ENCODE measurements around the gene COX7A2. TPM values are rescaled to one million over a fixed set of nuclear protein-coding genes. Genes with fewer than 3 reads are reported as not detected.

Gene COX7A2, protein sequence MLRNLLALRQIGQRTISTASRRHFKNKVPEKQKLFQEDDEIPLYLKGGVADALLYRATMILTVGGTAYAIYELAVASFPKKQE
- 184 and 768 TPM in 2 replicates for total RNA-seq
- 984 and 1,135 TPM in 2 replicates for polyA plus RNA-seq

DNA sequence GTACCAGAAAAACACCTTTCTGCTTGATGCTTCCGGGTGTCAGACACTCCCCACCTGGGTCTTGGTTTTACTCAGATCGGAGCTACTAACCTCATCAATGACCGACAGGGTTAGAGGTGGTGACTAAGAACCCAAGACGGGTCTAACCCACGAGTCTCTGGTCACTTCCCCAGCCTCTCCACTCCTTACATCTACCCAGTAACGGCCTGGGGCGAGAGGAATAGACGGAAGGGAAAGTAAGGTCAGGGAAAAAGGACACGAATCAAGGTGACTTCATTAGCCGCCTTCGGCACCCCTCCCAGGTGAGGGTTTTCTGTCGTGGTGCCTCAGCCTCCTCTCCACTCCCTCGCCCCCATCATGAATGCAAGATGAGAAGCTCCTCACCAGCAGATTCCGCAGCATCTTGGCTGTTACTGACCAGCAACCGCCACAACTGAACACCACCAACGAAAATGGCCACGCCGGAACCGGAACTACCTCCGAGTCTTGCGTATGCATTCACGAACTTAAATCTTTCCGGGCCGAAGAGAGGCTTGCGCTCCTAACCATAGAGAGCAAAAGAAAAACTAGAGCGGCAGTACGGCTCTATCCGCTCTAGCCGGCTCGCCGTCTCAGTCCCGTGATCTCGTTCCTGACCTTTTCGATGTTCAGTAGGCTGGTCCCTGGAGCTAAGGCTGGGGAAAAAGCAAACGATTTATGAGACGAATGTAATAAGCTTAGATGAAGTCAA, at the start of gene COX7A2:
Gene COX7A2, minus strand, starts transcription at position 469 of the 730 bp plus-strand sequence. Its CDS starts 67 bp downstream, at position 402.
- TF ChIP-seq, protein P1, sequence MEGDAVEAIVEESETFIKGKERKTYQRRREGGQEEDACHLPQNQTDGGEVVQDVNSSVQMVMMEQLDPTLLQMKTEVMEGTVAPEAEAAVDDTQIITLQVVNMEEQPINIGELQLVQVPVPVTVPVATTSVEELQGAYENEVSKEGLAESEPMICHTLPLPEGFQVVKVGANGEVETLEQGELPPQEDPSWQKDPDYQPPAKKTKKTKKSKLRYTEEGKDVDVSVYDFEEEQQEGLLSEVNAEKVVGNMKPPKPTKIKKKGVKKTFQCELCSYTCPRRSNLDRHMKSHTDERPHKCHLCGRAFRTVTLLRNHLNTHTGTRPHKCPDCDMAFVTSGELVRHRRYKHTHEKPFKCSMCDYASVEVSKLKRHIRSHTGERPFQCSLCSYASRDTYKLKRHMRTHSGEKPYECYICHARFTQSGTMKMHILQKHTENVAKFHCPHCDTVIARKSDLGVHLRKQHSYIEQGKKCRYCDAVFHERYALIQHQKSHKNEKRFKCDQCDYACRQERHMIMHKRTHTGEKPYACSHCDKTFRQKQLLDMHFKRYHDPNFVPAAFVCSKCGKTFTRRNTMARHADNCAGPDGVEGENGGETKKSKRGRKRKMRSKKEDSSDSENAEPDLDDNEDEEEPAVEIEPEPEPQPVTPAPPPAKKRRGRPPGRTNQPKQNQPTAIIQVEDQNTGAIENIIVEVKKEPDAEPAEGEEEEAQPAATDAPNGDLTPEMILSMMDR (IDR thresholded peaks at IDR 0.05; ENCODE audit: low read depth, low read length) = no peak
- peak within 1 kb of the TSS; percentile 90 for H3K27ac ChIP-seq
- peak within 1 kb of the TSS; percentile 86 for H3K4me3 ChIP-seq
- DNase-seq (ENCODE audit: low read depth in 1 of 2, low spot score in 1 of 2) = peak; percentile 96 to 99
- H3K27me3 ChIP-seq = no peaks in the 10 kb centered on the region
- H3K36me3 ChIP-seq = peaks cover 17% of the 10 kb centered on the region
- H3K4me1 ChIP-seq (ENCODE audit: low read depth) = no peaks in the 10 kb centered on the region
- H3K9me3 ChIP-seq (ENCODE audit: low read depth) = no peaks in the 10 kb centered on the region

DNA sequence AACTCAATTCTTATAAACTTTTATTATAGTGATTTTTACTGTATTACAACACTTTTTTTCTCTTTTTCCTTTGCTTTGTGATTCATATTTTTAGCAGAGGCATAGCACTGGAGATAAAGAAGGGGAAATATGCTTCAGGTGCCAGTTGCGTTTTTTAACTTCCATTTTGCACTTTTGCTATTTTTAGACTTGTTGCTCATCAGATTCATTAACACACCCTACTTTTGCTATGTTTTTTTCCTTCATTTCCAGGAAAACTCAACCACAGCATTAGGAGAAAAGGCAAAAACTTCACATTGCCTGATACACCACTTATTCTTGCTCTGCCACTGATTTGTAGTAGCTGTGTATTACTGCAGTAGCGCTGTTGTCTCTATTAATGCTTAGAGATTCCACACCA, 49.0 kb upstream of the COX7A2 start:
- Histone ChIP-seq H3K4me3 (no peak overlapping the region), H3K27me3 (no peaks in the 10 kb centered on the region), H3K27ac (no peak overlapping the region), H3K9me3 (ENCODE audit: low read depth) (no peaks in the 10 kb centered on the region), H3K36me3 (peaks cover 10% of the 10 kb centered on the region), H3K4me1 (ENCODE audit: low read depth) (no peaks in the 10 kb centered on the region)
- DNase-seq (ENCODE audit: low read depth in 1 of 2, low spot score in 1 of 2) = no peak
- TF ChIP-seq, protein P1 (IDR thresholded peaks at IDR 0.05; ENCODE audit: low read depth, low read length) = no peak

DNA sequence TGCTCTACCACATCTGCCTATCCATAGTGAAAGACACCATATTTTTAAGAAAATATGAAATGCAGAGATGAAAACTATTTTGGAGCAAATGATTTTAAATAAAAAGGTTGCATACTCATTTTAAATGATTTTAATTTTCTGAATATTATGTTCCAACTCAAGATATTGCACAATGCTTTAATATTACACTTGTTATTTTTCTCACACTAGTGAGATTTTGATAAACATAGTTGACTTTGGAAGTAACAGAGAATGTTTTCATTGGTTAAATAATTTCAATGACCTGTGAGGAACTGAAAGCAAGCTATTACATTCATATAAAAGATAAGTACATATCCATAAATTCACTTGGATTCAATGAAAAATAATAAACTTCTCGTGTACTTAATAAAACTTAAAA, 48.1 kb upstream of the COX7A2 start:
- DNase-seq (ENCODE audit: low read depth in 1 of 2, low spot score in 1 of 2) = no peak
- H3K27ac ChIP-seq = peak overlapping the region; percentile 5
- H3K36me3 ChIP-seq = peaks cover 10% of the 10 kb centered on the region
- H3K27me3 ChIP-seq = no peaks in the 10 kb centered on the region
- H3K9me3 ChIP-seq (ENCODE audit: low read depth) = no peaks in the 10 kb centered on the region
- no peak overlapping the region for H3K4me3 ChIP-seq
- TF ChIP-seq, protein P1 (IDR thresholded peaks at IDR 0.05; ENCODE audit: low read depth, low read length) = no peak
- H3K4me1 ChIP-seq (ENCODE audit: low read depth) = no peaks in the 10 kb centered on the region

DNA sequence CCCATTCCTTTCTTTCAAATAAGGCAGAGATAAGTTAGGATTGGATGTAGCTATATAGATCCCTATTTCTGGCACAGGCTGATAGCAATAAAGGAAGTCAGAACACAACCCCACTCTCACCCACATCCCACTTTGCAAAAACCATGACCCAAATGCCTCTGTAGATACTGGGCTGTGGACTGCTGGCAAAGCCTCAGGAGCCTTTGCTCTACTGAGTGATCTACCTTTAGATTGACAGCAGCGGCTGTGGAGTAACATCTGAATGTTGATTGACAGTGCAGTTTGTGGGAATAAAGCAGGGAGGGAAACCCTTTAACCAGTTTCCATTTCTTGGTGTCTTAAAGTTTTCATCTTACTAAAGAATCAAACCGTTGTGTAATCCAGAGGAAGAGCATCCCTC, 47.7 kb upstream of the COX7A2 start:
- no peak for DNase-seq (ENCODE audit: low read depth in 1 of 2, low spot score in 1 of 2)
- H3K4me1 ChIP-seq (ENCODE audit: low read depth) = no peaks in the 10 kb centered on the region
- peak overlapping the region; percentile 5 for H3K27ac ChIP-seq
- H3K9me3 ChIP-seq (ENCODE audit: low read depth) = no peaks in the 10 kb centered on the region
- TF ChIP-seq, protein P1 (IDR thresholded peaks at IDR 0.05; ENCODE audit: low read depth, low read length) = no peak
- H3K36me3 ChIP-seq = peaks cover 10% of the 10 kb centered on the region
- no peak overlapping the region for H3K4me3 ChIP-seq
- no peaks in the 10 kb centered on the region for H3K27me3 ChIP-seq

DNA sequence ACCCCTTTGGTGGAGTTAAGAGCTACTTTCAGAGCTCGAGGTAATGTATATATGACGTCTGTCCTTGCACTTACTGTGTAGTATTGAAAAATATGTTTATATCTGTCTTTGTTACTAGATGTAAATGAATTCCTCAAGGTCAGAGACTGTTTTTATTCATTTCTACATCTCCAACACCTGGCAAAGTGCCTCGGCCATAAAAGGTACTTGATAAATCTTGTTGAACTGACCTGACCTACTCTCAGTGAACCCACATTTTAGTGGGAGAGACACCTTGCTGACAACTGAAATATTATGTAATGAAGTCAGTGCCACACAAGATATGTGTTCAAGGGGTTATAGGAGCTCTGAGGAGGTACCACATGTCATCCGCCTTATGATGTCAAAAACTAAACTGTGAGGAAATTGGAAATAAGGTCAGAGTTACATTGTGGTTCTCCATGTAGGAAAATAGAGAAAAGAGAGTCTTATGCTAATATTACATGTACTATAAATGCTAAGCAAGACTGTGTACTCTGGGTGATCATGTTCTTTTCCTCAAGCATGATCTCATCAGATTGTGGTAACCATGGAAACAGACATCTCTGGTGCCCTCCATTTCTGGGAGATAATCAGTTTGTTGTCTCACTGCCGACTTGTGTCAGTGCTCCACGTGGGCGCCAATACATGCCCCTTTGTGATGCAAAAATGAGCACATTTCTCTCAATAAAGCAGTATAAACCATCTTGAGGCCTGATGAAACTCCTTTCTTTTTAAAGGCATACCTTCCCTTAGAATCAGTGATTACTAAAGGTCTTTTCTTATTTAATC, 46.7 kb upstream of the COX7A2 start:
- TF ChIP-seq, protein P1 (IDR thresholded peaks at IDR 0.05; ENCODE audit: low read depth, low read length) = no peak
- Histone ChIP-seq H3K9me3 (ENCODE audit: low read depth) (no peaks in the 10 kb centered on the region), H3K27me3 (no peaks in the 10 kb centered on the region), H3K4me1 (ENCODE audit: low read depth) (no peaks in the 10 kb centered on the region), H3K36me3 (peaks cover 6% of the 10 kb centered on the region), H3K4me3 (no peak overlapping the region), H3K27ac (peak overlapping the region; percentile 44)
- no peak for DNase-seq (ENCODE audit: low read depth in 1 of 2, low spot score in 1 of 2)
